ENCODE results near the gene BCL2L13.

- TF ChIP-seq CTCF (IDR thresholded peaks at IDR 0.05) (no peak), POLR2AphosphoS5 (IDR thresholded peaks at IDR 0.05) (no peak)
These were observed 26.5 kb upstream of the BCL2L13 start for GRCh38 chr22:17612057-17612456.
